Measurements from ENCODE around the gene SH3PXD2A.

SH3PXD2A gene

DNA sequence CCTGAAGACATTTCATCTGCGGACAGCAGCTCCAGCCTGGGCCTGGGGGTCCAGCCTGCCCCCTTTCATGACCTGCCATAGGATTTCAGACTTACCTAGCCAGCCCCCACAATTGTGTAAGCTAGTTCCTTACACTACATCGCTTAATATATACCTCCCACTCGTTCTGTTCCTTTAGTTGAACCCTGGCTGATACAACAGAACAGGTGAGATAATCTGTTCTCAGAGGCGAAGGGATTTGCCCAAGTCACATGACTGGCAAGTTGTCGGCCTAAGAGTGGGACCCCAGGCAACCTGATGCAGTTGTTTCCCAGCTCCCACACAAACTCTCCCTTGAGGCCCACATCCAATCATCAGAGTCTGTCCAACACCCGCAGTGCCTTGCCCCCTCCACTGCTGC is 168.2 kb downstream of the SH3PXD2A start:
- Histone ChIP-seq H3K36me3 (ENCODE audit: insufficient read depth) (no peaks in the 10 kb centered on the region), H3K4me3 (IDR thresholded peaks at IDR 0.05; ENCODE audit: insufficient read depth, low read depth, low read length) (no peak overlapping the region), H3K4me1 (ENCODE audit: low read depth, poor library complexity, severe bottlenecking) (peaks cover 22% of the 10 kb centered on the region), H2AFZ (ENCODE audit: low read depth) (no peak overlapping the region), H3K27ac (no peak overlapping the region), H4K20me1 (ENCODE audit: insufficient read depth) (no peaks in the 10 kb centered on the region), H3K9ac (no peak overlapping the region), H3K27me3 (ENCODE audit: insufficient read depth, low read depth) (no peaks in the 10 kb centered on the region), H3K4me2 (no peak overlapping the region), H3K79me2 (ENCODE audit: insufficient read depth, low read depth) (no peaks in the 10 kb centered on the region)
- TF ChIP-seq, protein P1, sequence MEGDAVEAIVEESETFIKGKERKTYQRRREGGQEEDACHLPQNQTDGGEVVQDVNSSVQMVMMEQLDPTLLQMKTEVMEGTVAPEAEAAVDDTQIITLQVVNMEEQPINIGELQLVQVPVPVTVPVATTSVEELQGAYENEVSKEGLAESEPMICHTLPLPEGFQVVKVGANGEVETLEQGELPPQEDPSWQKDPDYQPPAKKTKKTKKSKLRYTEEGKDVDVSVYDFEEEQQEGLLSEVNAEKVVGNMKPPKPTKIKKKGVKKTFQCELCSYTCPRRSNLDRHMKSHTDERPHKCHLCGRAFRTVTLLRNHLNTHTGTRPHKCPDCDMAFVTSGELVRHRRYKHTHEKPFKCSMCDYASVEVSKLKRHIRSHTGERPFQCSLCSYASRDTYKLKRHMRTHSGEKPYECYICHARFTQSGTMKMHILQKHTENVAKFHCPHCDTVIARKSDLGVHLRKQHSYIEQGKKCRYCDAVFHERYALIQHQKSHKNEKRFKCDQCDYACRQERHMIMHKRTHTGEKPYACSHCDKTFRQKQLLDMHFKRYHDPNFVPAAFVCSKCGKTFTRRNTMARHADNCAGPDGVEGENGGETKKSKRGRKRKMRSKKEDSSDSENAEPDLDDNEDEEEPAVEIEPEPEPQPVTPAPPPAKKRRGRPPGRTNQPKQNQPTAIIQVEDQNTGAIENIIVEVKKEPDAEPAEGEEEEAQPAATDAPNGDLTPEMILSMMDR (conservative IDR thresholded peaks at IDR 0.05; ENCODE audit: low read depth, low read length), result no peak

DNA sequence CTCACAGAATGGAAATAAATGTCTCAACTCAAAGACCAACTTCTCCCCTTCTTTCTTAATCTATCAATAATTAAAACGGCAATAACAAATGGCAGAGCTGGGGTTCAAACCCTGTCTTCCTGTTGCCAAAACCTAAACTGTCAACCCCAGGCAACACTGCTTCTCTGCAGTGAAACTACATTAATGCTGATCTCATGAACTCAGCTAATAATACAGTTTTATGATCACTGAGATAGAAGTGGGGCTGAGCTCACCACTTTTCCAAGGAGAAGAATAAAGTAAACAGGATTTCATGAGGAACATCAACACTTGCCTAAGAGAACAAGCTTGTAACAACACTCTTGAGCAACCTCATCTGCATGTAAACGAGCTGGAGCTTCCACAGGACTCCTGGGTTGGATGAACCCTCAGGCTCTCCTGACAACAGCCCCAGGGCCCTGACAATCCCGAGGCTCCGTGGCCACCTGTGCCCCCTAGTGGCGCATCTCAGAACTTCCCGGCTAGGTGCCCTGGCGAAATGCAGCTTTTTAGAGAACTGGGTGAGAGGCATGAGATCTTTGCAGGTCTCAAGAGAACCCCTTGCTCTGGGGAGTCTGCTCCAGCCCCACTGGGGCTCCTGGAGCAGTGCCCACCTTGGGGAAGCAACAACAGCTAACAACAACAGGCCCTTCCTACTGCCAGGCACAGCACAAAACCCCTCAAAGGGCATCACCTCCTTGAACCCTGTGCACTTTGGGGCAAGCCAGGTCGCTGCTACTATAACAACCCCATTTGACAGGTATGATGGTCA is 169.3 kb downstream of the SH3PXD2A start:
- no peaks in the 10 kb centered on the region for H3K27me3 ChIP-seq (ENCODE audit: insufficient read depth, low read depth)
- TF ChIP-seq, protein P1 (conservative IDR thresholded peaks at IDR 0.05; ENCODE audit: low read depth, low read length), result peak; percentile 94
- H3K4me1 ChIP-seq (ENCODE audit: low read depth, poor library complexity, severe bottlenecking), result peaks cover 15% of the 10 kb centered on the region
- no peak overlapping the region for H3K4me2 ChIP-seq
- H3K36me3 ChIP-seq (ENCODE audit: insufficient read depth), result no peaks in the 10 kb centered on the region
- H3K9ac ChIP-seq, result no peak overlapping the region
- H3K79me2 ChIP-seq (ENCODE audit: insufficient read depth, low read depth), result no peaks in the 10 kb centered on the region
- no peak overlapping the region for H3K4me3 ChIP-seq (IDR thresholded peaks at IDR 0.05; ENCODE audit: insufficient read depth, low read depth, low read length)
- no peaks in the 10 kb centered on the region for H4K20me1 ChIP-seq (ENCODE audit: insufficient read depth)
- H3K27ac ChIP-seq, result no peak overlapping the region
- no peak overlapping the region for H2AFZ ChIP-seq (ENCODE audit: low read depth)

DNA sequence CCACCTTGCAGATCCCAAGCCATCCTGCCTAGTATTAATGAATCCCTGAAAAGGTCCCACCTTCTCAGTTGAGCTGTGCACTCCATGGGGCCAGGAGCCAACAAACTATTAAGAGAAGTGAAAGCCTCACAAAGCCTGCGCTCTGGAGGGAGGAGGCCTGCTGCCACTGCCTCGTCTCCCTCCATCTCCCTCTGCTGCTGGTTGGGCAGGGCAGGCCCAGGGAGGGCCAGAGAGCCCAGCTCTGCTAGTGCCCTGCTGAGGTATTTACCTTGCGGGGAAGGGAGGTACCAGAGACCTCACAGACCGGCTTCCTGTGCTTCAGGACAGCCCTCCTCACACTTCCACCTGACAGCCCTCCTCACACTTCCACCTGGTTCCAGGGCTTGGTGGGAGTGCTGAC is 171.5 kb downstream of the SH3PXD2A start:
- Histone ChIP-seq H3K36me3 (ENCODE audit: insufficient read depth) (no peaks in the 10 kb centered on the region), H3K27ac (no peak overlapping the region), H3K79me2 (ENCODE audit: insufficient read depth, low read depth) (no peaks in the 10 kb centered on the region), H4K20me1 (ENCODE audit: insufficient read depth) (no peaks in the 10 kb centered on the region), H3K4me1 (ENCODE audit: low read depth, poor library complexity, severe bottlenecking) (peaks cover 29% of the 10 kb centered on the region), H3K9ac (no peak overlapping the region), H2AFZ (ENCODE audit: low read depth) (no peak overlapping the region), H3K4me3 (IDR thresholded peaks at IDR 0.05; ENCODE audit: insufficient read depth, low read depth, low read length) (no peak overlapping the region), H3K4me2 (no peak overlapping the region), H3K27me3 (ENCODE audit: insufficient read depth, low read depth) (no peaks in the 10 kb centered on the region)
- TF ChIP-seq, protein P1 (conservative IDR thresholded peaks at IDR 0.05; ENCODE audit: low read depth, low read length), result no peak

DNA sequence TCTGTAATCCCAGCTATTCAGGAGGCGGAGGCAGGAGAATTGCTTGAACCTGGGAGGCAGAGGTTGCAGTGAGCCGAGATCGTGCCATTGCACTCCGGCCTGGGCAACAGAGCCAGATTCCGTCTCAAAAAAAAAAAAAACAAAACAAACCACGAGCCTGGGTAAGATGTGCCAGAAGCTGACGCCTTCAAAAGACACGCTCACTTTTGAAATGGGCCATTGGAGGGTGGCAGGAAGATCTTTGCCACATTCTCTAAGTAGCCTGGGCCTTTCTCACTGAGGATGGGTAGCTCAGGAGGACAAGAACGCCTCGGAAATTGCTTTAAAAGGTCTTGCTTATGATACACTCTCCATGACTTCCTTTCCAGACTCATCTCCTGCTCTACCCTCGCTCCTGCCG is 172.7 kb downstream of the SH3PXD2A start:
- no peak overlapping the region for H3K4me3 ChIP-seq (IDR thresholded peaks at IDR 0.05; ENCODE audit: insufficient read depth, low read depth, low read length)
- H3K9ac ChIP-seq, result no peak overlapping the region
- peaks cover 41% of the 10 kb centered on the region for H3K4me1 ChIP-seq (ENCODE audit: low read depth, poor library complexity, severe bottlenecking)
- TF ChIP-seq, protein P1 (conservative IDR thresholded peaks at IDR 0.05; ENCODE audit: low read depth, low read length), result no peak
- no peak overlapping the region for H3K27ac ChIP-seq
- no peaks in the 10 kb centered on the region for H3K27me3 ChIP-seq (ENCODE audit: insufficient read depth, low read depth)
- H4K20me1 ChIP-seq (ENCODE audit: insufficient read depth), result no peaks in the 10 kb centered on the region
- H3K79me2 ChIP-seq (ENCODE audit: insufficient read depth, low read depth), result no peaks in the 10 kb centered on the region
- H2AFZ ChIP-seq (ENCODE audit: low read depth), result no peak overlapping the region
- no peak overlapping the region for H3K4me2 ChIP-seq
- H3K36me3 ChIP-seq (ENCODE audit: insufficient read depth), result no peaks in the 10 kb centered on the region

Measured in KMS-11 (cell line).